ENCODE results near the gene CAMTA1.
A peak's percentile ranks its signal among the peaks of the same experiment; 100 is the strongest.

Gene CAMTA1

DNA sequence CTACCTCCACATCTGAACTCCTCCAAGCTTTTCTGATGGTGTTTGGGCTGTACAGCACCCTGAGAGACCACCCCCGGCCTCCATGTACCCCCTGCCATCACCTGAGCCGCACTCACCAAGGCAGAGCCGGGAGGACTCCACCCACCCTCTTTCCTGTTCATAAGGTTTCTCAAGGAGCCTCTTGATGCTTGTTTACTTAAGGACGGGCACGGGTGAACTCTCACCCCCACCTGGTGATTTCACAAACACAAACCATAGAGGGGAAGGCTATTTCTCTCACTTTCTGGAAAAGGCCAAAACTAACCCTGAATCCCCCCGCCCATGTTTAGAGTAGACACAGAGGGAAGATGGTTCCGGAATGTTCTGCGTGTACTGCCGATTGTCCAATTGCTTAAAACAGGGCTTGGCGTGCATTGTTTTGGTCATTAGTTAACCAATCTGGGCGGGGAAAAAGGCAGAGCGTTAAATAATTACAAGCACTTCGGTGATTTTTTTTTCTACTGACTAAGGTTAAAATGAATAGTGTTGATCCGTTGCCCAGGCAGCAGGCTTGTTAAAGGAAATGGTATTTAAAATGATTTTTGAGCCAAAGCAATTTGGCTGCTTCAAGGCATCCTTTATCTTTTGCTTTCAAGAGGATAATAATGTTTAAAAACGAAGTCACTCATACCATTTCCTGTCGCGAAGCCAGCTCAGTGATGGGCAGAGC, 706.0 kb downstream of the CAMTA1 start:
- no peak for DNase-seq

DNA sequence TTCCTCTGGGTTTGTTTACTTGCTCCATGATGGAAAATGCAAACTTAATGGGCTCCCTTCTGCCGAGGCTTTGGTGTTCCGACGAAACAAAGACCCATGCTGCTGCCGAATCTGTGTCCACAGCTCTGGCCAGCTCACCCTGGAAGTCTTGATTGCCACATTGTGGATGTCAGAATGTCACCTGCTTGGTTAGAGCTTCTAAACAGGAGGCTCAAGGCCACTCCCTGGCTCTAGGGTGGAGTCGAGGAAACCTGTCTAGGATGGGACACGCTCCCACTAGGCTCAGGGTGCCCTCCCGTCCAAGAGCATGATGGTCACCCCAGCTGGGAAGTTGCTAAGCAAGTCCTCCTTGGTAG, 706.5 kb downstream of the CAMTA1 start:
- DNase-seq: no peak

DNA sequence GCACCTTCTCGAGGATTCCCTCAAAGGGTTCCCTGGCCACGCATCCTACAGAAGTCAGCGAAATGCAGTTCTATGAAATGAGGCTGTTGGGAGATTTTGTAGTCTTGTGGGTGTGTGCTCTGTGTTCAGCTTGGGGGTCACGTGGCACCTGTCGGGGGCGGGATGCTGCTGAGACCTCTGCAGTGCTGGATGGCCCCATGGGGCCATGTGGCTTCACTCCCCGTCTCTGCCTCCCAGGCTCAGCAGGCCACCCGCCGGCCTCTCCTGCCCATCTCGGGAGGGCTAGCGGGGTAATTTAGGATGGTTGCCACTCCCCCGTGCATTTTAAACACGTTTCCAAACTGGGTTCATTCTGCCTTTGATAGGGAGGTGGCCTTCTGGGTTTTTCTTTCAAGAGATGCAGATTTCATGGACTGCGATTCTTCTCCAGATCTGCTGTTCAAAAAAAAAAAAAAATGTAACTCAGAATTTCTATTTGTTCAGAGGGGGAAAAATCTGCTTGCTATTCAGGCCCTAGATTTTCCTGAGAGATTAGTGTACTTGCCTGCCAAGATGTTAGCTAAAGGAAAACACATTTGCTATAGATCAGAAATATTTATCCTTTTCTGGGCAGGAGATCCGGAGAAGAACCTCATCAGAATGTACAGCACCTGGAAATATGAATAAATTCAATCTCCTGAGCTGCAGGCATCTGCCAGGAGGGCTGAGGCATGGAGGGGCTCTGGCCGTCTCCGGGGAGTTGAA, 708.6 kb downstream of the CAMTA1 start:
- peak; percentile 44 for DNase-seq

DNA sequence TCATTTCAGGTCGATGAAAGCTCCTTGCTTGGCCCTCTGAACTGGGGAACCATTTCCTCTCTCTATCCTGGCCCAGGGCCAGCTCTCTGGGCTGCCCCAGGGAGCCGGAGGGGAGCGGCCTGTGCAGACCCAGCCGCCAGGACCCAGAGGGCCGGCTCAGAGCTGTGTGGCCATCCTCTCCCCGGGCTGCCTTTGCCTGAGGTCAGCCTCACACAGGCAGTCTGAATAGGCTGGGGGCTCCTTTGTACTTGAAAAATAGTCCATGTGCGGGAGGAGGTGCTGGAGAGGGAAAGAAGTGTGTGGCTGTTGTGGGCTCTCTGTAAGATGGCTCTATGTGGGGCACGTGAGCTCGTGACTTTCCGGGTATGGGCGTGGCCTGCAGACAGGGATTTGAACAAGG, 710.7 kb downstream of the CAMTA1 start:
- no peak for DNase-seq

DNA sequence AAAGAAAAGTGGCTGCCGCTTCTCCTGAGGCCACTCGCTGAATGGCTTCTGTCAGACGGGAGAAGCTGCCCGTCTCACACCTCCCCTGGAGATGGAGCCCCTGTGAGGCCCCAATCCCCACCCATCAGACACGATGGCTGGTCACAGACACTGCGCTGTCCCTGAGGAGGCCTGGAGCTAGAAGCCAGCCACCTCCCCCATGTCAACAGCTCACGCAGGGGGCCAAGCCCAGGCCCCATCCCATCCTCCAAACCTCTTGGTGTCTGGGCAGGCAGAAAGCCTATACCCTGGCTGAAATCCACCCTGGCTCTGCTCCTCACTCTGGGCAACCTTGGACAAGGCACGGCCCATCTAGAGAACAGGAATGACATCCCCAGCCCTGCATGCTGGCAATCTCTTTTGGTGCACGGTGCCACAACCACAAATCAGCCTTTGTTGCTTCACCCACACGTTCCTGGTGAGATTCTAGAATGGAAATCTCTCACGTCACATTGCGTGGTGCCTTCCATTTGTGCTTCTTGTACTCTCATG, 711.9 kb downstream of the CAMTA1 start:
- DNase-seq: no peak

DNA sequence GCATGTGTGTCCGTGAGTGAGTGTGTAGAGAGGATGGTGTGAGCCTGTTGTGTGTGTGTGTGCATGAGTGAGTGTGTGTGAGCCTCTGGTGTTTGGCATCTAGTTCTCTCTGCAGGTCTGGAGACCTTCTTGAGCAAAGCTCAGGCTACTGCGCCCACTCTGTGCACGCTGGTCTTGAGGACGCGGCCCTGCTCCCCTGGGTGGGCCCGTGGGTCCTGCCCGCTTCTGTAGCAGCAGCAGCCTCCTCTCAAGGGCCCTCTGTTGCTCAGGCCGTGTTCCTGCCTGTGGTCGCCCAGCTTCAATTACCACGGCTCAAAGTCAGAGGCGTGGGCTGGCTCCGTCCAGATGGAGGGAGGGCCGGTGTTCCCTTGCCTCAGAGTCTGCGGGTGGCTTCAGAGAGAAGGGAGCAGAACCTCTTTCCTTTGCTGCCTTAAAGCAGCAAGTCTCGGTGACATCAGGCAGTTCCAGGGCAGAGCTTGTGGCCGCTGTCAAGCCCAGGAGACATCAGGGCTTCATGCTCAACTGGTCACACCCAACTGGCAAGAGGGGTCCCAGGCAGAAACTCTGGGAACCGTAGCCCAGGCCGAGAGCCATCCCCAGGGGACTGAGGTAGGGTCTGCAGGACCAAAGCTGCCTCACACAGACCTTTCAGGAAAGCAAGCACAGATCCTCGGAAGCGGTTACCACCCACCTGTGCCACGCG, 715.3 kb downstream of the CAMTA1 start:
- DNase-seq: no peak

DNA sequence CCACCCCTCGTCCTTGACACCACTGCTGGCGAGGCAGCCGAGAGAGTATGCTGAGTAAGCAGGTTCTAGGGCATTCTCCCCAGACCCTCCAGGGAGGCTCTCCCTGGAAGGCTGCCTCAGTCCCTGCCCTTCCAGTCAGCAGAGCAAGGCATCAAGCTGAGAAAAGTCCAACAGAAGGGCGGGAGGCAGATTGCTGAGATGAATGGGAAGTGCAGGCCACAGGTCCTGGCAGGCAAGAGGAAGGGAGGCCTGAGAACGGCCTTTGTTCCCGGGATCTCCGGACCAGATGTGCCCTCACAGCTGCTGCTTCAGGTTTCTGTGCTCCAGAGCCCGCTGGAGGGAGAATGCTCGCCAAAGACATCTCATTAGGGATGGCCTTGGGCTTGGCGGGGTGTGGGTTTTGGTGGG, 715.8 kb downstream of the CAMTA1 start:
- DNase-seq: no peak

DNA sequence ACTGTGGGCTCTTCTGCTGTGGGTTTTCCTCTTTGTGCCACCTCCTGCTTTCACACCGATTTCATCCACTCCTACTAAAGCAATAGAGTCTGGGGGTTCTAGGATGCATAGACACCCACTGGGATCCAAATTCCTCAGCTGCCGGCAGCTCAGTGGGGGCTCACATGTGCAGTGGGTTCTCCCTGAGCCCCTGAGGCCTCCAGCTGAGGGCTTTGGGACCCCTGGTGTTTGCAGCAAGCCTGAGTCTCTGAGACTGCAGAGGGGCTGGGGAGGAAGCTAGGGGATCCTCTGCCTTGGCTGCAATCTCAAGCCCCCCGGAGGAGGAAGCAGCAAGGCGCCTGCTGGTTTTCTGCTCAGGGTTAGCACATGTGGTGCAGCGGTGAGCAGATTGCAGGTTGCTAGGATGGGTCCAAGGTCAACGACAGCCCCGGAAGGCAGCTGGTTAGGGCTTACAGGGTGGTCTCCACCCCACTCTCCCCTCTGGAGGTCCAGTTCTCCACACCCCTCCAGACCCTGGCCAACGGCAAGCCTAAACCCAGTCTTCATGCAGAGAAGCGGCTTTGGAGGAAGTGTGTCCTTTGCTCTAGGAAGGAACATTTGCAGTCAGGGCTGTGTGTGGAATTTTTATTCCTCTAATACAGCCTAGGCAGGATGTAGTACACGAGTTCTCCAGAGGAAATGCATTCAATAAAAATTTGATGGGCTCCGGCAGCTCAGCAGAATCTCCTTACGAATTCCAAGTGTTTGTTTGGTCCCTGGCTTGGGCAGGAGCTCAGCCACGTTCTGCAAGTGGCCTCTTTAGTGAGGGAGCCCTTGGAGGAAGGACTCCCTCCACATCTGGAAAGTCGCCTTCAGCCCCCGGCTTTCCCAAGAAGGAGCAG, 716.7 kb downstream of the CAMTA1 start:
- DNase-seq: no peak

DNA sequence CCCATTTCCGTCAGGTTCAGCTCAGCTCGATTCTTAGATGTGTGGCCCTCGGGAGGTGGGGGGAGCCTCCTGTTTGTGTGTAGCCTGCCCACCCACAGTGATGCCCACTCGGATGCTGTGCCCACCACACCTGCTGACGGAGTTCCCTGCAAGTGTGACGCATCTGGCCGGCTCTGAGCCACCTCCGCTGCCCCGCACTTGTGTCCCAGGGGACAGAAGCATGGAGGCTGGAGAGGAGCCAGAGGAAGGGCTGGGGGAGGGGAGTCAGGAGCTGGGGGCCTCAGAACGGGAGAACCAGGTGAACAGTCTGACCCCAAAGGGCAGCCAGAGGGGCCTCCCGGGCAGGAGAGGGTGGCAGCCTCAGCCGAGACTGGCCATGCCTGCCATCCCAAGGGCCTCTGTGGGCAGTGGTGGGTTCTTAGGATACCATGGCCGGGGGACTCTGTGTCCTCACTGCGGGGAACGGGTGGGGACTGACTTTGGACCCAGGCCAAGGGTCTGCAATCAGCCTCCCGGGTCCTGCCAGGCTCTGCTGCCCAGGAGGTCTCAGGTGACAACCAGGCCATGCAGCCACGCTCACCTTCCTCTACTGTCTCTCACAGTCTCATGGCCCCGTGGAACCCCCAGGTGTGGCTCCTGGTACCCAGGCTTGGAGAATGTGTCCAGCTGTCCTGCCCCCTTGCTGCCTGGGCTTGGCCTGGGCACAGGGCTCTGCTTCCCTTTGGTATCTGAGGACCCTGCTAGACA, 718.6 kb downstream of the CAMTA1 start:
- DNase-seq: no peak

DNA sequence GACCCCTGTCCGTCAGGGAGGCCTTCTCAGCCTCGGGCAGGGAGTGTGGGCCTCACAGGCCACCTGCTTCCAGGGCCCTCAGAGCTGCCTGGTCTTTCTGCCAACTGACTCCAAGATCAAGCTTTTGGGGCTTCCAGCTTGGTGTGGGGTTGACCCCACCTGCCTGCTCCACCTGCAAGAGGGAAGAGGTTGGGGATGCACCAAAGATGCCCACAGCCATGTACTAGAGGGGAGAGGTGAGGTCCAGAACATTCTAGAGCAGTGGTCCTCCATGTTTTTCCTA, 719.1 kb downstream of the CAMTA1 start:
- DNase-seq: no peak

DNA sequence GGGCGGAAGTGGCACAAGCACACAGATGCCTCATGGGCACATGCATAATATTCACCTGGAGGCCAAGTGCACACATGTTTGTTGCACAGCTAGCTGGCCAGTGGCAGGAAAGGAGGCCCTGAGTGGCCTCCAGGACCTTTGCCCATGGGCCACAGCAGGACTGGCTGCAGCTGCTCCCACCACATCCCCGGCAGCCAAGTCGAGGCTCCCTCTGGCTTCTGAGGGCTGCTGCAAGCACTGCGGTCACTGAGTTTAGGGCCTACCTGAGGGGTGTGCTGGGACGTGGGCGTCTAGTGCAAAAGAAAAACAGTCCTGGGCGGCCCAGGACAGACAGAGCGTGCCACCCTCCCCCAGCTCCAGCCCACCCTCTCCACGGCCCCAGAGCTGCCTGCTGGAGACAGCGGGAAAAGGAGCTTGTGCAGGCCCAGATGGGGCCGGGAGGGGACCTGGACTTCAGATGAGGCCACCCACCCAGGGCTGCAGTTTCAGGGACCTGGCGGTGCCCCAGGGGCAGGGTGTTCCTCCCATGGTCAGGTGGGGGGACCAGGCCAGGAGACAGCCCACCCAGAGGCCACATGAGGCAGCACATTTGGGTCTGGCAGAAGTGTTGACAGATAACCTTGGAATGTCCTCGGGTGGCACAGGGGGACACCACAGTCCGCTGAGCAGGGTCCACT, 720.0 kb downstream of the CAMTA1 start:
- DNase-seq: no peak

DNA sequence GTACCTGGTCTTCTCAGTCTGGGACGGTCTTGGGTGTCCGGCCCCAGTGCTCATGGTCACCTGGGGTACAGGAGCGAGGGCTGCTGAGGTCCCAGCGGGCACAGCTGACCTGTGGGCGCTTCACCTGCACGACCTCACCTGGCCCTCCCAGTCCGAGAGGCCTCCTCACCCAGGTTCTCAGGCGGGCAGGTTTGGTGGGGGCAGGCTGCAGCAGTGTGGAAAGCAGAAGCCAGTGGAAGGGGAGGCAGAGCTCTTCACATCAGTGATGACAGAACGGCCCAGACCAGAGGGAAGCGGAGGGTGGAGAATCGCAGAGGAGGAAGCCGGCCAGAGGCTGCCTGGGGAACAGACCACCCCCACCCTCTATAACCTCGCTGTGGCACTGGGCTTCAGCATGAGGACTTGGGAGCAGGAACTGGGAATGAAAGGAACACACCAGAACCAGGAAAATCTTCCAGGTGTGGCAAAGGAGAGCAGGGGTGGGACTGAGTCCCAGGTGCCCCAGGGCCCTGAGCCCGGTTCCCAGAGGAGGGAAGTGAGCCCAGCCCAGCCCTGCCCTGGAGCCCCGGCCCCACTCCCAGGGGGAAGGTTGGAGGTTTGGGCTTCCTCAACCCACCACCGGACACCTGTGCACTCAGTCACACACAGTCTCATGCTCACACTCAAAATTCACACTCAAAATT, 720.7 kb downstream of the CAMTA1 start:
- no peak for DNase-seq

DNA sequence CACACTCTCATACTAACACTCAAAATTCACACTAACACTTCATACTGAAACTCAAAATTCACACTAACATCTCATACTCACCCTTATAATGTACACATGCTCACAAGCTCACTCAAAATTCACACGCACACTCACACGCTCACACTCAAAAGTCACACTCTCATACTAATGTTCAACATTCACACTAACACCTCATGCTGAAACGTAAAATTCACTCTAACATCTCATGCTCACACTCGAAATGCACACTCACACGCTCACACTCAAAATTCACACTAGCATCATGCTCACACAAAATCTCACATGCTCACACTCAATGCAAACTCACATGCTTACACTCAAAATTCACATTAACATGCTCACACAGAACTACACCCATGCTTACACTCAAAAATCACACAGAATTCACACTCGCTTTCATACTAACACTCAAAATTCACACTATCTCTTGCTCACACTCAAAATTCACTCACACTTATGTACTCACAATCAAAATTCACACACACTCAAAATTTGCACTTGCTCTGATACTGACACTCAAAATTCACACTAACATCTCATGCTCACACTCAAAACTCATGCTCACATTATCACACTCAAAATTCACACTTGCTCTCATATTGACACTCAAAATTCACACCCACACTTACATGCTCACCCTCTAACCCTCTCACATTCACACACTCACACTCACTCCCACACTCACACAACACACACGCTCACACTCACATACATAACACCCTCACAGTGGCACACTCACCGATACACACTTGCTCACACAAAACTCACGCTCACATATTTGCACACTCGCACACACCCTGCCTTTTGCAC, 721.4 kb downstream of the CAMTA1 start:
- no peak for DNase-seq

DNA sequence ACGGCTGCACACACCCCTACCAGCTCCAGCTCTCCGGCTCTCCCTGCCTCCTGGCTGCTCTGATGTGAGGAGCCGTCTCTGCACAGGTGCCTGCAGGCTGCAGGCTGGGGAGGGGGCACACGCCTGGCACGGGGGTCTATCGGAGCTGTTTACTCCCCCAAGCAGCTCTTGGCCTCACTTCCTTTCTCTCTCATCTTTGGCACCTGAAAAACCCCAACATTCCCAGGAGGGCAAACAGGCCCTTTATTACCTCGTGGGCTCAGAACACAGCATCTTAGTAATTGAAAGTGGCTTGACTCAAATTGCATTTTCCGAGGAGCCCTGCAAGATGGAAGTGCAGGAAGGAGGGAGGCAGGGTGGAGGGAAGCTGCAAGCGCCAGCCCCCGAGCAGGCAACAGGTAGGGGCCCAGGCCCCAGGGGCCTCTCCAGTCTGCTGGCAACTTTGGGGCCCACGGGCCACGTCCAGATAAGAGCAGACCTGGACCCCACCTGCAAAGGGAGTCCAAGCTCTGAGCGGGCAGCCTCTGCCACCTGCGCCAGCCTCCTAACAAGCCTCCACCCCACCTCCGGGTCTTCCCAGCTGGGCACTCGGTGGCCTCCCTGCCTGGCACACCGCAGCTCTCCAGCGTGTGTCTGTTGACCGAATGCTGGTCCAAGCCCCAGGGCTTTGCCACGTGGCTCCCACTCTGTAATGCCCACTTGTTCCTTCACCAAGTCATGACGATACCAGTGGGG, 722.2 kb downstream of the CAMTA1 start:
- DNase-seq: no peak

DNA sequence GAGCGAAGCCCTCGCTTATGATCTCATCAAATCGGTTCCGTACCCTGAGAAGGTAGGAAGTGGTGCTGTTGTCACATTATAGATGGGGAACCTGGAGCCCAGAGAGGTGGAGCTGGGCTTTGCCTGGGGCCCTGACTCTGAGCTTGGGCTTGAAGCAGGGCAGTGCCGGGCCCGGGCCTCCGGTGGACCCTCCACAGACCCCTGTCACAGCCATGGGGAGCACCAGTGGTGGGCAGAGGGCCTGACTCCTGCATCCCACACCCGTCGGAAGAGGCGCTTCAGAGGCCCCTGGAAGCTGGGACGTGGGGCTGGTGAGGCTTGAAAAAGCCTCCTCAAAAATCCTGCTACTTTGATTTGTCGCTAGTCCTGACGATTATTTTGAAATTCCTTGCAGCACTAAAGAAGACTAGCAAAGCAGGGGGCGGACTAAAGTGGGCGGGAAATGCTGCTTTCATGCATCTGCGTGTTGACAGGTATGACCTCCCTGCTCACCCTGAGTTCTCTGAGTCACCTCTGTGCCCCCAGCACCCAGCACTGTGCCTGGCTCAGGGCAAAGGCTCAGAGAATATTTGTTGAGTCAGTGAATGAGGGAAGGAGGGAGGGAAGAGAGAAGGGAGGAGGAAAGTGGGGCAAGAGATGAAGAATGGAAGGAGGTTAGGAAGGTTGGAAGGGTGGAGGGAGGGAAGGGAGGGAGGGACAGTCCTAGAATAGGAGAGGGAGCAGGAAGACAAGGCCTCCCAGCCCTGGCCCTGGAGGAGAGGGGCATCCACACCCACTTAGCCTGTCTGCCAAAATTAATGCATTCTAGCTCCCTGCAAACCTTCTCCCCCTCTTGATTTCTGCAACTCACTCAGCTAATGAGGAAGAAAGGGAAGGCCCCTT, 723.0 kb downstream of the CAMTA1 start:
- no peak for DNase-seq

DNA sequence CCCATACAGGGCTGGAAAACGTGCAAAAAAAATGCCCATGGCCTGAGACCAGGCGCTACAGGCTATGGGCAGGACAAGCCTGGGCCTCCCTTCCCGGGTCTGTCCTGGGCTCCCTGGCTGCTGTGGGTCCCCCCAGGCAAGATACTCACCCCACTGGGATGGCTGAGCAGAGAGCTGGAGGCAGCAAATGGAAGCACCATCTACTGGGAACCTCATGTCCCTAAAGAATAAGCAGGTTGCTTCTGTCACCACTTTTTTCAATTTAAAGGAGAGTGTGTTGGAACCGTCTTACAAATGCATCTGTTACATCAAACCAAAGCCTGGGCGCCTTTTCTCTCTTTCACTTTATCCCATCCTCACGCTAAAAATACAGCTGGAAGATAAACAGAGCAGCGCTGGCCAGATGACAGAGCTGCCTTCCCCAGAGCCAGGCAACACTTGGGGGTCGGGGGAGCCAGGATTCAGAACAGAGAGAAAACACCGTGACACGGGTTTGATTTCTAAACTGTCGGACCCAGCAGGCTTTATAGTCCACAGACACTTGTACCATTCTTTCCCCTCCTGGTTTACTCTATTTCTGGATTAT, 723.8 kb downstream of the CAMTA1 start:
- DNase-seq: no peak

DNA sequence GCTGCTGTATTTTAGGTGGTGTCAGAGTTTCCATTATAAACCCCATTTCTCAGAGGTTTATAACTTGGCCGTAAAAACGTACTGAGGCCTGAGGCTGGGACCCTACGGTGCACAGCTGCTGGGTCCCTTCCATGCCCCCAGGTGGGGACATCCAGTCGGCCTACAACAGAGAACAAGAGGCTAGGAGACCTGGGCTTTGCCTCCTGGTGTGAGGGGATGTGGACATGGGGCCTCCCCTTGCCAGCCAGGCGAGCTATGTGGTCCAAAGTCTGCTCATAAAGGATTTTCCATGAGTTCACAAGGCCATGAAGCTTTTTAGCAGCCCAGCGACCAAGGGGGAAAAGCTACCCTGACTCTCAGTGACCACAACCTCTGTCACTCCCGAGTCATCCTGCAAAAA, 724.3 kb downstream of the CAMTA1 start:
- no peak for DNase-seq

DNA sequence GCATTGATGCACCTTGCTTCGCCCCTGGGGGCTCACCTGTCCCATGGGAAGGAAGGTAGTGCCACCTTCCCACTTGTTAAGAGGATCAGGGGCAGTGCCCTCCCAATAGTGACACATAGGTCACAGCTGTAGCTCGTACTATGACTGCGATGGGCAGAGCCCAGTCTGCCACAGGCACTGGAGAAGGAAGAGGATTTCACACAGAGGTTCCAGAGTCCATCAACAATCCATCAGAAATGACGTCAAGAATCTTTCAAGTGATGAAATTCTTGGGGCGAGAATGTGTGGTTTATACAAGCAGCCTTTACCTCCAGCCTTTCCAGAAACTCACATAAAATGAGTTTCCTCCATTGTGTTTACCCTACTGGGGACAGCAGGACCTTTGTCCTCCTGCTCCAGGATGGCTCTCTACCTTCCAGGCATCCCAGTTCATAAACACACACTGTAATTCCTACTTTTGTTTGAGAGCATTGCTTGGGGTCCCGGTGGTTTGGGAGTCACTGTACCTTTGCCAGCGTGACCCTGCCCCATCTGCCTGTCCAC, 725.2 kb downstream of the CAMTA1 start:
- DNase-seq: no peak

All from NCI-H82 (cell line).